ENCODE data around the gene YRDC. TPM values are rescaled to one million over a fixed set of nuclear protein-coding genes. Genes with fewer than 3 reads are reported as not detected.

The YRDC gene
- total RNA-seq, 4 donors from 2014 or later = 13.1 to 41.7 (median 26.1) TPM

DNA sequence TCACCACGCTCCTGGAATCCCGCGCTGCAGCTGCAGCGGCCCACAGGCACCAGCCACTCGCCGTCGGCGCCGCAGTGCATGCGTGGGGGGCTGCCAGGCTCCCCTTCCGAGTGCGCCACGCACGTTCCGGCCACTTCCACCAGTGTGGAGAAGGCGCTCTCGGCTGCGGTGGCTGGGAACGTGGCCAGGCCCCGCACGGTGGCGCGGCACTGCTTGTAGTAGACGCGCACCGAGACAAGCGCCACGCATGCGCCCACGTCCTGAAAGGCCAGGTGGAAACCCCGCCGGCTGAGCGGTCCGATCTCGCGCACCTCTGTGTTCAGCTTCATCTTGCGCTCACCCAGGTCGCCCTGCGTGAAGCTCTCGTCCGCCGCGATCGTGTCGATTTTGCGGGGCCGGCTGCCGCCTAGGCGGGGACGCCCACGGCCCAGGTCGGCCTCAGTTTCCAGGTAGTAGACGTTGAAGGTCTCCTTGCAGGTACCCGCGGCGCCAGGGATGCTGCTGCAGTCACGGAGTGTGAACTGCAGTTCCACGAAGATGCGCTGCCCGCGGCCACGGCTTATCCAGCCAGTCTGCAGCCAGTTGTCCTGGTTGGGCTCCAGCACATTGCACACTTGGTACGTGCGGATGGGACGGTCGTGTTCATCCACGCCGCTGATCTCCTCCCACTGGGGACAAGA is 46.5 kb downstream of the YRDC start:
- no peak for TF ChIP-seq POLR2A (IDR thresholded peaks at IDR 0.05)
- TF ChIP-seq POLR2AphosphoS5 (IDR thresholded peaks at IDR 0.05) = no peak
- TF ChIP-seq EP300 (IDR thresholded peaks at IDR 0.05) = no peak
- TF ChIP-seq, protein P1, sequence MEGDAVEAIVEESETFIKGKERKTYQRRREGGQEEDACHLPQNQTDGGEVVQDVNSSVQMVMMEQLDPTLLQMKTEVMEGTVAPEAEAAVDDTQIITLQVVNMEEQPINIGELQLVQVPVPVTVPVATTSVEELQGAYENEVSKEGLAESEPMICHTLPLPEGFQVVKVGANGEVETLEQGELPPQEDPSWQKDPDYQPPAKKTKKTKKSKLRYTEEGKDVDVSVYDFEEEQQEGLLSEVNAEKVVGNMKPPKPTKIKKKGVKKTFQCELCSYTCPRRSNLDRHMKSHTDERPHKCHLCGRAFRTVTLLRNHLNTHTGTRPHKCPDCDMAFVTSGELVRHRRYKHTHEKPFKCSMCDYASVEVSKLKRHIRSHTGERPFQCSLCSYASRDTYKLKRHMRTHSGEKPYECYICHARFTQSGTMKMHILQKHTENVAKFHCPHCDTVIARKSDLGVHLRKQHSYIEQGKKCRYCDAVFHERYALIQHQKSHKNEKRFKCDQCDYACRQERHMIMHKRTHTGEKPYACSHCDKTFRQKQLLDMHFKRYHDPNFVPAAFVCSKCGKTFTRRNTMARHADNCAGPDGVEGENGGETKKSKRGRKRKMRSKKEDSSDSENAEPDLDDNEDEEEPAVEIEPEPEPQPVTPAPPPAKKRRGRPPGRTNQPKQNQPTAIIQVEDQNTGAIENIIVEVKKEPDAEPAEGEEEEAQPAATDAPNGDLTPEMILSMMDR (IDR thresholded peaks at IDR 0.05) = no peak
- no peak overlapping the region for H3K27ac ChIP-seq
- no peaks in the 10 kb centered on the region for H3K36me3 ChIP-seq
- no peak for DNase-seq (ENCODE audit: low spot score in 2 of 2)
- H3K27me3 ChIP-seq = peaks cover 100% of the 10 kb centered on the region
- no peak overlapping the region for H3K4me3 ChIP-seq
- no peaks in the 10 kb centered on the region for H3K9me3 ChIP-seq
- WGBS = 56% methylated on average over 62 of the region's 68 CpGs
- peaks cover 10% of the 10 kb centered on the region for H3K4me1 ChIP-seq

DNA sequence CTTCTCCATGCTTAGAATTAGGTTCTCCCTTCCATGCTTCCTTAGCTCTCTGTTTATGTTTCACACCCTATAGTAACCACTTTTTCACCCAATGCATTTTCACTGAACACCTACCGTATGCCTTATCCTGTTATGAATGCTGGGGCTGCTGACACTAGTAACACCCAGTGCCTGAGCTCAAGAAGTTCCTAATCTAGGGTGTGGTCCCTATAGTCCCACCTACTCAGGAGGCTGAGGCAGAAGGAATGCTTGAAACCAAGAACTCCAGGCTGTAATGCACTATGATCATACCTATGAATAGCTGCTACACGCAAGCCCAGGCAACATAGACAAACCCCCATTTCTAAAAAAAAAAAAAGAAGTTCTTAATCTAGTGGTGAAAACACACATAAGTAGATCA is 48.6 kb downstream of the YRDC start:
- Histone ChIP-seq H3K9me3 (no peaks in the 10 kb centered on the region), H3K27ac (no peak overlapping the region), H3K4me1 (no peaks in the 10 kb centered on the region), H3K36me3 (no peaks in the 10 kb centered on the region), H3K27me3 (peaks cover 100% of the 10 kb centered on the region), H3K4me3 (no peak overlapping the region)
- WGBS = 86% methylated on average over 2 of the region's 2 CpGs
- no peak for TF ChIP-seq EP300 (IDR thresholded peaks at IDR 0.05)
- TF ChIP-seq POLR2A (IDR thresholded peaks at IDR 0.05) = no peak
- TF ChIP-seq, protein P1 (IDR thresholded peaks at IDR 0.05) = no peak
- no peak for TF ChIP-seq POLR2AphosphoS5 (IDR thresholded peaks at IDR 0.05)
- DNase-seq (ENCODE audit: low spot score in 2 of 2) = no peak

DNA sequence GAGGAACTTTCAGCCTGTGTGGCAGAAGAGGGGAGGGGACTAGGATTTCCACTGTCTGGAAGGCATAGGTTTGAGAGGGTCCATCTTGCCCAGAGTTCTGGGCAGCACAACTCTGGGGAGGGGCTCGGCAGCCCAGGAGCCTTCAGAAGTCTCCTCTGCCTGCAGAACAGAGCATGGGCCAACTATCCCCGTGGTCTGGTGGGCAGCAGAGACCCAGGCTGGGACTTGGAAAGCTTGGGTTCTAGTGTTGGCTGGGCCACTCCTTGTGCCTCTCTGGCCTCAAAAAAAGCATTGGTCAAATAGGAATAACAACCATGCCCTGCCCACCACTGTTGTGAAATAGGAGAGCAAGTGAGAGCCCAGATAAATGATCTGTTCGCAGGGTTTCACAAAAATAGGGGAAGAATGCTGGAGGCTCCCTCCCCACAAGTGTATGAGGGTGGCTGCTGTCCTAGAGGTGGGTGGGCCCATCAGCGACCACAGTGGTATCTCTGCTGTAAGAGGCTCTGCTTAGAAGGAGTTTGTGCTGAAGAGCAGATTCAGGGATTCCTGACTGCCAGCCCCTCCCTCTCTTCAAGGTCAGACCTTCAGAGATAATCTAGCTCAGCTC is 52.0 kb downstream of the YRDC start:
- Histone ChIP-seq H3K27ac (no peak overlapping the region), H3K4me3 (no peak overlapping the region), H3K36me3 (no peaks in the 10 kb centered on the region), H3K27me3 (peaks cover 100% of the 10 kb centered on the region), H3K4me1 (peaks cover 19% of the 10 kb centered on the region), H3K9me3 (no peaks in the 10 kb centered on the region)
- 55% methylated on average over 3 of the region's 4 CpGs for WGBS
- TF ChIP-seq, protein P1 (IDR thresholded peaks at IDR 0.05) = no peak
- TF ChIP-seq POLR2A (IDR thresholded peaks at IDR 0.05) (no peak), POLR2AphosphoS5 (IDR thresholded peaks at IDR 0.05) (no peak), EP300 (IDR thresholded peaks at IDR 0.05) (no peak)
- DNase-seq (ENCODE audit: low spot score in 2 of 2) = no peak

DNA sequence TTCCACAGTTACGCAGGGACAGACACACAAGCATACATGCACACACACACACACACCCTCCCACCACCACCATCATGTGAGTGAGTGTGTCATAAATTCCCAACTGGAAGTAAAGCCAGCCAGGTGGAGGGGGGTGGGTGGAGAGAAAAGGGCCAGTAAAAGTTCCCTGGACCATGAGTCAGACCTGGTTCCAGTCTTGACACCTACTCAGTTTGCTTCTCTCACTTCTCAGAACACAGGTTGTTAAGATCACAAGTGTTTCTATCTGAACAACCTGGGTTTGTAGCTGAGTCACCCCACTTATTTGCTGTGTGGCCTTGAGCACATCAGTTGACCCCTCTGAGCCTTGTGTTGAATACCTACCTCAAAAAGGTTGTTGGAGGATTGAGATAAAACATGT is 52.7 kb downstream of the YRDC start:
- no peak for DNase-seq (ENCODE audit: low spot score in 2 of 2)
- Histone ChIP-seq H3K27me3 (peaks cover 100% of the 10 kb centered on the region), H3K36me3 (no peaks in the 10 kb centered on the region), H3K4me1 (peaks cover 19% of the 10 kb centered on the region), H3K9me3 (no peaks in the 10 kb centered on the region), H3K4me3 (no peak overlapping the region), H3K27ac (no peak overlapping the region)
- TF ChIP-seq POLR2A (IDR thresholded peaks at IDR 0.05) (no peak), POLR2AphosphoS5 (IDR thresholded peaks at IDR 0.05) (no peak), EP300 (IDR thresholded peaks at IDR 0.05) (no peak)
- TF ChIP-seq, protein P1 (IDR thresholded peaks at IDR 0.05) = no peak
- WGBS = 13% methylated on average over 1 of the region's 1 CpG

DNA sequence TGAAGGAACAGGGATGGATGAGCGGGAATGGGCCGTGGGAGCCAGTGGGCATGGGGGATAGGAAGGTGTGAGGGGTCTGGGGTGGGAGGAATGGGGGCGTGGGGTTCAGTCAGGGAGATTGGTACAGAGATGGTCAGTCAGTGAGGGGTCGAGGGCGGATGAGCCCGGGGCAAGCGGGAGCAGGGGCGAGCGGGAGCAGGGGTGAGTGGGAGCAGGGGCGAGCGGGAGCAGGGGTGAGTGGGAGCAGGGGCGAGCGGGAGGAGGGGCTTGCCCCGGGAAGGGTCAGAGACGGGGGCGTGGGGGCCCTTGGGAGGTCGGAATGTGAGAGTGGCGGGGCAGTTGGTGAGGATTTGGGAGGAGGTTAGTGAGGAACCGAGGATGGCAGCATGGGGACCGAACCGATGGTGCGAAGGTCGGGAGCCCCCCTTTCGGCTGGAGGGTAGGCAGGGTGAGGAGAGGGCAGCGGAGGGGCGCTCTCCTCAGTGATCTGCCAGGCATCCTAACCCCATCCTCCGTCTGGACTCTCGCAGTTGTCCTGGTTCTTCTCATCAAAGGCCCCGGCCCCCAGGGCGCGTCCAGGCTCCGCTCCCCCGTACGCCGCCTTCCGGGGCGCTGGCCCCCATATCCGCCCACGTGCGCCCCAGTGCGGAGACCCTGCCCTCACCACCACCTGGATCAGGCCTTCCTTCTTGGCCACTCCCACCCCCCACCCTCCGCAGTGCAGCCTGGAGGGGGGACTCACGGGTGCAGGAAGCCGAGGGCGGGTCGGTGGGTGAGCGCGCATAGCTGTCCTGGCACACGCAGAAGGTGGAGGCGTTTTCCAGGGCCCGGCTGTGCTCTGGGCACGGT is 54.3 kb downstream of the YRDC start:
- H3K27me3 ChIP-seq = peaks cover 93% of the 10 kb centered on the region

More for the DNA sequence above, 54.3 kb downstream of the YRDC start:
- H3K4me1 ChIP-seq = peaks cover 19% of the 10 kb centered on the region
- peak overlapping the region; percentile 48 for H3K4me3 ChIP-seq
- no peak overlapping the region for H3K27ac ChIP-seq
- H3K9me3 ChIP-seq = no peaks in the 10 kb centered on the region
- no peak for DNase-seq (ENCODE audit: low spot score in 2 of 2)
- no peak for TF ChIP-seq EP300 (IDR thresholded peaks at IDR 0.05)
- no peak for TF ChIP-seq POLR2AphosphoS5 (IDR thresholded peaks at IDR 0.05)
- TF ChIP-seq POLR2A (IDR thresholded peaks at IDR 0.05) = no peak
- TF ChIP-seq, protein P1 (IDR thresholded peaks at IDR 0.05) = no peak
- WGBS = 6% methylated on average over 28 of the region's 52 CpGs
- no peaks in the 10 kb centered on the region for H3K36me3 ChIP-seq
